ENCODE results near the gene MRGPRG. TPM values are rescaled to one million over a fixed set of nuclear protein-coding genes. Genes with fewer than 3 reads are reported as not detected.

Gene MRGPRG, protein sequence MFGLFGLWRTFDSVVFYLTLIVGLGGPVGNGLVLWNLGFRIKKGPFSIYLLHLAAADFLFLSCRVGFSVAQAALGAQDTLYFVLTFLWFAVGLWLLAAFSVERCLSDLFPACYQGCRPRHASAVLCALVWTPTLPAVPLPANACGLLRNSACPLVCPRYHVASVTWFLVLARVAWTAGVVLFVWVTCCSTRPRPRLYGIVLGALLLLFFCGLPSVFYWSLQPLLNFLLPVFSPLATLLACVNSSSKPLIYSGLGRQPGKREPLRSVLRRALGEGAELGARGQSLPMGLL
- not detected for total RNA-seq (2021; ENCODE audit: unreplicated experiment)
- not detected in 2 replicates for polyA plus RNA-seq (2012)
- Bru-seq, nascent RNA = not detected
- BruChase-seq, experiment 1, labeled RNA remaining after a 6-hour chase = not detected
- BruChase-seq, experiment 2, labeled RNA remaining after a 2-hour chase = not detected
- long read RNA-seq = 0 reads

DNA sequence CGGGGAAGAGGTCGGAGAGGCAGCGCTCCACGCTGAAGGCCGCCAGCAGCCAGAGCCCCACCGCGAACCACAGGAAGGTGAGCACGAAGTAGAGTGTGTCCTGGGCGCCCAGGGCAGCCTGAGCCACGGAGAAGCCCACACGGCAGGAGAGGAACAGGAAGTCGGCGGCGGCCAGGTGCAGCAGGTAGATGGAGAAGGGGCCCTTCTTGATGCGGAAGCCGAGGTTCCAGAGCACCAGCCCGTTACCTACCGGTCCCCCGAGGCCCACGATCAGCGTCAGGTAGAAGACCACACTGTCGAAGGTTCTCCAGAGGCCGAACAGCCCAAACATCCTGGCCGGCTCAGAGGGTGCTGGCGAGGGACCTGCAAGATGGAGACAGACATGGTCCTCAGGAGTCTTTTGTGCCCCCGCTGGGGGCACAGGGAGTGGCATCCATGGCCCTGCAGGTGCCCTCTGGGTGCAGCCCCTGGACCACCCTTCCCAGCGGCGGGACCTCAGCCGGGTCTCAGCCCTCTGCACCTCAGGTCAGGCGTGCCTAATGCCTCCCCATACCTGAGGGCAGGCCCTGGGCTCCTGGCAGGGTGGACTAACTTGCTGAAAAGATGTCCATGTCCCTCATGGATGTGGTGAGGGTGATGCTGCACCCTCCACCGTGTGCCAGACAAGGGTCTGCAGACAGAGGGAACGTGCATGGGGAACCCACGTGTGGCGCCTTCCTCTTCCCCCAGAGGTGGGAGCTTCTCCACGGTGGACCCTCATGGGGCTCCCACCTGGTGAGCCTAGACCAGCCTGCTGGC is at the start of gene MRGPRG:
TSS of gene MRGPRG (minus strand) at position 331 of the 798 bp plus-strand sequence. CDS start at position 331, 0 bp downstream.
- no peaks in the 10 kb centered on the region for H3K9me2 ChIP-seq (ENCODE audit: insufficient read depth)
- no peak within 1 kb of the TSS for H3K27ac ChIP-seq (ENCODE audit: low read depth, low read length)
- H3K36me3 ChIP-seq (ENCODE audit: control insufficient read depth in 1 of 2, insufficient read depth in 2 of 2, low read length in 2 of 2) = no peaks in the 10 kb centered on the region
- DNase-seq (ENCODE audit: low read depth, low spot score) (no peak), ATAC-seq (no peak)
- H3K4me3 ChIP-seq (replicated peaks in 1 of 2; ENCODE audit: low read depth in 1 of 2, low read length in 2 of 2) = no peak within 1 kb of the TSS
- CTCF ChIA-PET = interaction anchor here (1.3 kb wide), 1 partner anchor 127 kb away, joined by 4 read pairs; no protein-coding TSS in a partner anchor
- H2AFZ ChIP-seq (ENCODE audit: low read depth, low read length, poor library complexity, severe bottlenecking) = no peak within 1 kb of the TSS
- no peaks in the 10 kb centered on the region for H3K27me3 ChIP-seq (ENCODE audit: insufficient read depth, low read length)
- H3K9ac ChIP-seq (ENCODE audit: low read length) = no peak within 1 kb of the TSS
- RAD21 ChIA-PET (ENCODE audit: low non-redundant PET in 1 of 2, low total read pairs in 2 of 2, uncharacterized antibody in 2 of 2, unreplicated experiment in 2 of 2) = no interaction called here
- H3K9me3 ChIP-seq (ENCODE audit: control insufficient read depth in 1 of 2, insufficient read depth in 1 of 2, low read depth in 1 of 2, low read length in 2 of 2) = no peaks in the 10 kb centered on the region
- H3K79me2 ChIP-seq (ENCODE audit: insufficient read depth, low read length) = no peaks in the 10 kb centered on the region
- POLR2A ChIA-PET = interaction anchor here (1.3 kb wide), 1 partner anchor 289 kb away, joined by 3 read pairs; no protein-coding TSS in a partner anchor
- no peak within 1 kb of the TSS for H3K4me2 ChIP-seq (ENCODE audit: low read length)
- H3K4me1 ChIP-seq (ENCODE audit: control insufficient read depth in 1 of 2, insufficient read depth in 2 of 2, low read length in 2 of 2) = peaks cover 5 to 12% of the 10 kb centered on the region in 2 experiments
- no TSS peak for BruUV-seq (replicated peaks)
- no peaks in the 10 kb centered on the region for H4K20me1 ChIP-seq (ENCODE audit: insufficient read depth)
- intact Hi-C loops (cut with micrococcal nuclease) = loop anchor here (5.0 kb wide), 2 partner anchors 121 to 291 kb away; partner anchors contain the start of gene PHLDA2
- TF ChIP-seq, protein P1, sequence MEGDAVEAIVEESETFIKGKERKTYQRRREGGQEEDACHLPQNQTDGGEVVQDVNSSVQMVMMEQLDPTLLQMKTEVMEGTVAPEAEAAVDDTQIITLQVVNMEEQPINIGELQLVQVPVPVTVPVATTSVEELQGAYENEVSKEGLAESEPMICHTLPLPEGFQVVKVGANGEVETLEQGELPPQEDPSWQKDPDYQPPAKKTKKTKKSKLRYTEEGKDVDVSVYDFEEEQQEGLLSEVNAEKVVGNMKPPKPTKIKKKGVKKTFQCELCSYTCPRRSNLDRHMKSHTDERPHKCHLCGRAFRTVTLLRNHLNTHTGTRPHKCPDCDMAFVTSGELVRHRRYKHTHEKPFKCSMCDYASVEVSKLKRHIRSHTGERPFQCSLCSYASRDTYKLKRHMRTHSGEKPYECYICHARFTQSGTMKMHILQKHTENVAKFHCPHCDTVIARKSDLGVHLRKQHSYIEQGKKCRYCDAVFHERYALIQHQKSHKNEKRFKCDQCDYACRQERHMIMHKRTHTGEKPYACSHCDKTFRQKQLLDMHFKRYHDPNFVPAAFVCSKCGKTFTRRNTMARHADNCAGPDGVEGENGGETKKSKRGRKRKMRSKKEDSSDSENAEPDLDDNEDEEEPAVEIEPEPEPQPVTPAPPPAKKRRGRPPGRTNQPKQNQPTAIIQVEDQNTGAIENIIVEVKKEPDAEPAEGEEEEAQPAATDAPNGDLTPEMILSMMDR (IDR thresholded peaks at IDR 0.05 in 2 of 3, conservative IDR thresholded peaks at IDR 0.05 in 1 of 3; ENCODE audit: borderline replicate concordance in 1 of 3, insufficient read depth in 1 of 3, low read depth in 2 of 3, low read length in 2 of 3) = no peak
- TF ChIP-seq, protein P2, sequence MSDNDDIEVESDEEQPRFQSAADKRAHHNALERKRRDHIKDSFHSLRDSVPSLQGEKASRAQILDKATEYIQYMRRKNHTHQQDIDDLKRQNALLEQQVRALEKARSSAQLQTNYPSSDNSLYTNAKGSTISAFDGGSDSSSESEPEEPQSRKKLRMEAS (IDR thresholded peaks at IDR 0.05) = no peak
- TF ChIP-seq YY1 (IDR thresholded peaks at IDR 0.05; ENCODE audit: extremely low read depth, insufficient replicate concordance, low read depth, low read length) (no peak), EGR1 (IDR thresholded peaks at IDR 0.05; ENCODE audit: low read depth) (no peak), RAD21 (IDR thresholded peaks at IDR 0.05; ENCODE audit: low read depth) (no peak), ZNF274 (IDR thresholded peaks at IDR 0.05; ENCODE audit: low read depth, low read length) (no peak), TCF7L2 (IDR thresholded peaks at IDR 0.05; ENCODE audit: borderline replicate concordance, extremely low read depth, insufficient read depth, insufficient read length) (no peak), POLR2AphosphoS5 (IDR thresholded peaks at IDR 0.05; ENCODE audit: low read depth, low read length) (no peak), SIN3A (IDR thresholded peaks at IDR 0.05; ENCODE audit: low read depth) (no peak), FOSL1 (IDR thresholded peaks at IDR 0.05; ENCODE audit: low read depth) (no peak), SRF (IDR thresholded peaks at IDR 0.05; ENCODE audit: low read depth) (no peak), CBX3 (IDR thresholded peaks at IDR 0.05; ENCODE audit: low read depth) (no peak), CEBPB (IDR thresholded peaks at IDR 0.05; ENCODE audit: low read depth) (no peak), POLR2A (IDR thresholded peaks at IDR 0.05; ENCODE audit: borderline replicate concordance, extremely low read depth, insufficient read depth, insufficient read length) (no peak)
- TF ChIP-seq, protein P3, sequence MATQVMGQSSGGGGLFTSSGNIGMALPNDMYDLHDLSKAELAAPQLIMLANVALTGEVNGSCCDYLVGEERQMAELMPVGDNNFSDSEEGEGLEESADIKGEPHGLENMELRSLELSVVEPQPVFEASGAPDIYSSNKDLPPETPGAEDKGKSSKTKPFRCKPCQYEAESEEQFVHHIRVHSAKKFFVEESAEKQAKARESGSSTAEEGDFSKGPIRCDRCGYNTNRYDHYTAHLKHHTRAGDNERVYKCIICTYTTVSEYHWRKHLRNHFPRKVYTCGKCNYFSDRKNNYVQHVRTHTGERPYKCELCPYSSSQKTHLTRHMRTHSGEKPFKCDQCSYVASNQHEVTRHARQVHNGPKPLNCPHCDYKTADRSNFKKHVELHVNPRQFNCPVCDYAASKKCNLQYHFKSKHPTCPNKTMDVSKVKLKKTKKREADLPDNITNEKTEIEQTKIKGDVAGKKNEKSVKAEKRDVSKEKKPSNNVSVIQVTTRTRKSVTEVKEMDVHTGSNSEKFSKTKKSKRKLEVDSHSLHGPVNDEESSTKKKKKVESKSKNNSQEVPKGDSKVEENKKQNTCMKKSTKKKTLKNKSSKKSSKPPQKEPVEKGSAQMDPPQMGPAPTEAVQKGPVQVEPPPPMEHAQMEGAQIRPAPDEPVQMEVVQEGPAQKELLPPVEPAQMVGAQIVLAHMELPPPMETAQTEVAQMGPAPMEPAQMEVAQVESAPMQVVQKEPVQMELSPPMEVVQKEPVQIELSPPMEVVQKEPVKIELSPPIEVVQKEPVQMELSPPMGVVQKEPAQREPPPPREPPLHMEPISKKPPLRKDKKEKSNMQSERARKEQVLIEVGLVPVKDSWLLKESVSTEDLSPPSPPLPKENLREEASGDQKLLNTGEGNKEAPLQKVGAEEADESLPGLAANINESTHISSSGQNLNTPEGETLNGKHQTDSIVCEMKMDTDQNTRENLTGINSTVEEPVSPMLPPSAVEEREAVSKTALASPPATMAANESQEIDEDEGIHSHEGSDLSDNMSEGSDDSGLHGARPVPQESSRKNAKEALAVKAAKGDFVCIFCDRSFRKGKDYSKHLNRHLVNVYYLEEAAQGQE (IDR thresholded peaks at IDR 0.05; ENCODE audit: low read depth) = no peak
- TF ChIP-seq, protein P4, sequence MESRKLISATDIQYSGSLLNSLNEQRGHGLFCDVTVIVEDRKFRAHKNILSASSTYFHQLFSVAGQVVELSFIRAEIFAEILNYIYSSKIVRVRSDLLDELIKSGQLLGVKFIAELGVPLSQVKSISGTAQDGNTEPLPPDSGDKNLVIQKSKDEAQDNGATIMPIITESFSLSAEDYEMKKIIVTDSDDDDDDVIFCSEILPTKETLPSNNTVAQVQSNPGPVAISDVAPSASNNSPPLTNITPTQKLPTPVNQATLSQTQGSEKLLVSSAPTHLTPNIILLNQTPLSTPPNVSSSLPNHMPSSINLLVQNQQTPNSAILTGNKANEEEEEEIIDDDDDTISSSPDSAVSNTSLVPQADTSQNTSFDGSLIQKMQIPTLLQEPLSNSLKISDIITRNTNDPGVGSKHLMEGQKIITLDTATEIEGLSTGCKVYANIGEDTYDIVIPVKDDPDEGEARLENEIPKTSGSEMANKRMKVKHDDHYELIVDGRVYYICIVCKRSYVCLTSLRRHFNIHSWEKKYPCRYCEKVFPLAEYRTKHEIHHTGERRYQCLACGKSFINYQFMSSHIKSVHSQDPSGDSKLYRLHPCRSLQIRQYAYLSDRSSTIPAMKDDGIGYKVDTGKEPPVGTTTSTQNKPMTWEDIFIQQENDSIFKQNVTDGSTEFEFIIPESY (IDR thresholded peaks at IDR 0.05; ENCODE audit: extremely low read depth, insufficient replicate concordance, low read length) = no peak

Data from HCT116 (cell line).